K562 (cell line): ENCODE data around the gene POLR2H. TPM values are rescaled to one million over a fixed set of nuclear protein-coding genes. Genes with fewer than 3 reads are reported as not detected.

Source experiments
- ATAC-seq: fragments of 200-7000 bp; cut with Tn5 transposase; 3 replicates; pipeline ENCODE4 v1.9.1; 2020; ENCODE audit warnings: moderate library complexity
- BruUV-seq: library from RNA; stranded (reverse); fragments of 400-500 nt; replicated peaks from 2 replicates; lab custom pipeline; 2021; lab: Mats Ljungman, UMichigan
- CTCF ChIA-PET: fragments of 300-600 bp; formaldehyde crosslinking; extraction: SDS; loops from one replicate; lab custom pipeline; 2021; ENCODE audit warnings: low intra/inter-chr PET ratio; lab: Yijun Ruan, JAX
- POLR2A ChIA-PET: fragments of 300-600, 350-650 bp; sonication (Branson Sonifier 250); formaldehyde crosslinking; extraction: SDS; loops from one replicate; lab custom pipeline; 2021; ENCODE audit warnings: antibody characterized with exemption, inconsistent platforms; lab: Yijun Ruan, JAX
- DNase-seq, 4 experiments: peaks; one replicate each; pipeline versions ENCODE4 v3.0.0 to v3.0.0-alpha.2; 2011 to 2018; ENCODE audit warnings: low spot score in 3 of 4, mixed read lengths in 3 of 4; ENCODE audit errors: extremely low read depth in 1 of 4
- FAIRE-seq: peaks from 2 replicates; lab custom pipeline; 2011; peaks lifted over from hg19 to GRCh38; lab: Jason Lieb, UNC
- H2AFZ ChIP-seq: 2 replicates; pipeline ENCODE4 v1.6.0; 2011; ENCODE audit warnings: low read depth, low read length, control low read depth, inconsistent platforms
- H3K27ac ChIP-seq: fragments of 200-600 bp; 3 replicates; pipeline ENCODE4 v1.8.0; 2011; ENCODE audit warnings: low read depth, mild to moderate bottlenecking, control low read depth, inconsistent platforms, low read length, moderate library complexity, mixed read lengths; ENCODE audit errors: extremely low read depth
- H3K27me3 ChIP-seq, 2 experiments: fragments of 300-600 bp in 1 of 2; 2 replicates in 1 of 2; 3 replicates in 1 of 2; pipeline versions ENCODE4 v1.6.0 to v1.8.0; 2011; ENCODE audit warnings: inconsistent platforms in 2 of 2, low read length in 2 of 2, mild to moderate bottlenecking in 1 of 2, mixed read lengths in 1 of 2, moderate library complexity in 1 of 2; ENCODE audit not compliant: control insufficient read depth in 2 of 2, insufficient read depth in 2 of 2
- H3K36me3 ChIP-seq: fragments of 300-600 bp; 3 replicates; pipeline ENCODE4 v1.8.0; 2011; ENCODE audit warnings: mild to moderate bottlenecking, low read length, inconsistent platforms; ENCODE audit not compliant: control insufficient read depth, insufficient read depth
- H3K4me1 ChIP-seq, 2 experiments: fragments of 200-600 bp in 1 of 2; replicated peaks in 1 of 2; 2 replicates in 1 of 2; 3 replicates in 1 of 2; pipeline versions ENCODE4 v1.5.1 to v1.8.0; 2011; ENCODE audit warnings: inconsistent platforms in 2 of 2, low read length in 2 of 2, mild to moderate bottlenecking in 1 of 2, mixed read lengths in 1 of 2, moderate library complexity in 1 of 2; ENCODE audit not compliant: control insufficient read depth in 2 of 2, insufficient read depth in 2 of 2
- H3K4me2 ChIP-seq: 2 replicates; pipeline ENCODE4 v1.6.1; 2011; ENCODE audit warnings: low read length, control low read depth, inconsistent platforms, mixed read lengths; ENCODE audit not compliant: insufficient read depth
- H3K4me3 ChIP-seq: fragments of 200-600 bp; sonication (generic), shearing (Covaris generic); 2 replicates; pipeline ENCODE4 v1.5.1; 2016; ENCODE audit warnings: control low read depth, inconsistent platforms
- H3K79me2 ChIP-seq: fragments of 200-600 bp; 3 replicates; pipeline ENCODE4 v1.8.0; 2011; ENCODE audit warnings: low read length, inconsistent platforms; ENCODE audit not compliant: control insufficient read depth, insufficient read depth
- H3K9ac ChIP-seq, 2 experiments: 2 replicates each; pipeline versions ENCODE4 v1.6.0 to v1.6.1; 2011; ENCODE audit warnings: low read depth in 2 of 2, low read length in 2 of 2, control low read depth in 1 of 2, inconsistent platforms in 1 of 2, mild to moderate bottlenecking in 1 of 2, mixed read lengths in 1 of 2; ENCODE audit not compliant: insufficient read depth in 1 of 2
- H3K9me1 ChIP-seq: one replicate; pipeline ENCODE4 v1.6.0; 2011; ENCODE audit warnings: inconsistent platforms, mild to moderate bottlenecking, low read length, moderate library complexity; ENCODE audit not compliant: control insufficient read depth, insufficient read depth
- H3K9me3 ChIP-seq: replicated peaks from 2 replicates; pipeline ENCODE4 v1.5.1; 2011; ENCODE audit warnings: low read depth, low read length, inconsistent platforms; ENCODE audit not compliant: control insufficient read depth, insufficient read depth
- H4K20me1 ChIP-seq: replicated peaks from 2 replicates; pipeline ENCODE4 v1.6.1; 2011; ENCODE audit warnings: low read length, inconsistent platforms, mixed read lengths; ENCODE audit not compliant: control insufficient read depth, insufficient read depth
- POLR2A ChIP-seq: fragments of 450-650 bp; conservative IDR thresholded peaks from 2 replicates; pipeline ENCODE4 v1.6.1; 2016
- POLR2AphosphoS5 ChIP-seq: IDR thresholded peaks from 2 replicates; pipeline ENCODE4 v1.6.1; 2011; ENCODE audit warnings: mild to moderate bottlenecking, low read depth, low read length, moderate library complexity; ENCODE audit not compliant: control insufficient read depth, insufficient read depth
- RBFOX2 ChIP-seq: fragments of 200-400 bp; formaldehyde crosslinking; IDR thresholded peaks from 2 replicates; pipeline ENCODE4 v1.6.1; 2017; ENCODE audit warnings: low read depth, mild to moderate bottlenecking, low read length, moderate library complexity
- ZNF121 ChIP-seq: sonication (generic); formaldehyde crosslinking; conservative IDR thresholded peaks from 2 replicates; pipeline ENCODE4 v1.8.0; 2022; ENCODE audit warnings: missing genetic modification reagents
- WGBS: fragments of 100-300 bp; shearing (Covaris generic); methylation state at CpG from one replicate; pipeline ENCODE4 v1.1.6; 2016; ENCODE audit warnings: low coverage, mixed read lengths; ENCODE audit not compliant: insufficient coverage; ENCODE audit errors: missing lambda C conversion rate; 5-methylcytosine and 5-hydroxymethylcytosine counted together
- in situ Hi-C: fragments of 300-500 bp; cut with MboI; formaldehyde crosslinking; loops from 4 replicates; pipeline ENCODE4 v1.15.0; 2018; ENCODE audit warnings: inconsistent platforms, mixed read lengths
- intact Hi-C: fragments of 100-400 bp; cut with micrococcal nuclease; formaldehyde crosslinking; loops from 2 replicates; pipeline ENCODE4 v1.14.2; 2022
- polyA plus RNA-seq, 8 experiments: library from polyadenylated mRNA; depleted of rRNA in 4 of 8; stranded (reverse) in 5 of 8; unstranded in 3 of 8; fragments of >200 nt; fragmentation: Nextera tagmentation in 2 of 8; fragmentation: Illumina TruSeq in 1 of 8; extraction: Ambion mirVana in 2 of 8; extraction: Trizol in 1 of 8; gene quantifications; 2 replicates each; pipeline versions ENCODE4 v1.2.1 to v1.2.3, GENCODE V29; 2011 to 2014; ENCODE audit warnings: inconsistent platforms in 1 of 8, missing spikeins in 1 of 8
- total RNA-seq, 7 experiments: library from RNA; depleted of rRNA in 6 of 7; stranded (reverse); fragments of >200 nt in 6 of 7; fragmentation: Illumina TruSeq in 2 of 7; extraction: Trizol in 2 of 7; gene quantifications; 2 replicates each; pipeline versions ENCODE4 v1.2.1 to v1.2.3, GENCODE V29; 2011 to 2021; ENCODE audit warnings: low replicate concordance in 1 of 7
- TF ChIP-seq, protein P1 (sequence below), 2 experiments: IDR thresholded peaks; 2 replicates each; pipeline ENCODE4 v1.6.1; 2011; ENCODE audit warnings: borderline replicate concordance in 1 of 2, control low read depth in 1 of 2, low read depth in 1 of 2, low read length in 1 of 2, mild to moderate bottlenecking in 1 of 2, mixed read lengths in 1 of 2, moderate library complexity in 1 of 2; ENCODE audit not compliant: insufficient read depth in 1 of 2, insufficient read length in 1 of 2, poor library complexity in 1 of 2, severe bottlenecking in 1 of 2; ENCODE audit errors: extremely low read depth in 1 of 2

Gene POLR2H
- total and polyA plus RNA-seq, 9 of the 15 experiments (the other 6 are each of a cell fraction or from before 2014, with no cell fraction given) = 128 to 512 (median 220) TPM

- H3K36me3 ChIP-seq = peaks cover 100% of the 10 kb centered on the region
- ATAC-seq = no peak
- TF ChIP-seq, protein P1, sequence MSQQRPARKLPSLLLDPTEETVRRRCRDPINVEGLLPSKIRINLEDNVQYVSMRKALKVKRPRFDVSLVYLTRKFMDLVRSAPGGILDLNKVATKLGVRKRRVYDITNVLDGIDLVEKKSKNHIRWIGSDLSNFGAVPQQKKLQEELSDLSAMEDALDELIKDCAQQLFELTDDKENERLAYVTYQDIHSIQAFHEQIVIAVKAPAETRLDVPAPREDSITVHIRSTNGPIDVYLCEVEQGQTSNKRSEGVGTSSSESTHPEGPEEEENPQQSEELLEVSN (IDR thresholded peaks at IDR 0.05; ENCODE audit: borderline replicate concordance in 1 of 2, extremely low read depth in 1 of 2, insufficient read depth in 1 of 2, insufficient read length in 1 of 2, low read depth in 1 of 2, low read length in 1 of 2, poor library complexity in 1 of 2, severe bottlenecking in 1 of 2) = no peak
- peak; percentile 52 for TF ChIP-seq RBFOX2
- TF ChIP-seq POLR2AphosphoS5 = 0 out of 2 replicates have a peak, but pooled peaks have one; percentile 7
- TF ChIP-seq POLR2A = 0 out of 2 replicates have a peak, but pooled peaks have one; percentile 15
- TF ChIP-seq ZNF121 (CRISPR knock-in tag) = no peak
- TF ChIP-seq, all 486 proteins: peak for 3
- 93% methylated on average over 8 of the region's 13 CpGs for WGBS
- Histone ChIP-seq H3K4me3 (no peak overlapping the region), H3K27ac (no peak overlapping the region), H2AFZ (no peak overlapping the region), H4K20me1 (peaks cover 14% of the 10 kb centered on the region), H3K4me2 (no peak overlapping the region), H3K4me1 (peaks cover 0 to 3% of the 10 kb centered on the region in 2 experiments; a peak in 2 of 5 replicates), H3K27me3 (no peaks in the 10 kb centered on the region), H3K9me3 (no peaks in the 10 kb centered on the region), H3K9ac (no peak overlapping the region), H3K79me2 (peaks cover 55% of the 10 kb centered on the region), H3K9me1 (no peaks in the 10 kb centered on the region)
- TSS peak; percentile 4 for BruUV-seq
- intact Hi-C loops (no loop called here), in situ Hi-C loops (no loop called here)
- FAIRE-seq = no peak
- CTCF ChIA-PET = no interaction called here
- POLR2A ChIA-PET = interaction anchor here (1.8 to 2.8 kb wide), 2 partner anchors 8 to 10 kb away, joined by 5 to 24 read pairs; no protein-coding TSS in a partner anchor
- no peak for DNase-seq
Observed at GRCh38 chr3:184325269-184325668, 36.2 kb upstream of the POLR2H start.
